AG10803 (cell line): ENCODE measurements around the gene LY9.
"Not testable (repeated sequence)": the region's sequence is repeated elsewhere in the genome, so short reads cannot be mapped to it uniquely, and the experiment has no call there.

Source experiments
- DNase-seq: peaks from one replicate; pipeline ENCODE4 v3.0.0; 2010; ENCODE audit warnings: low read depth
- H3K4me3 ChIP-seq: 2 replicates; pipeline ENCODE4 v1.5.1; 2011; ENCODE audit warnings: mild to moderate bottlenecking, low read length, control low read depth
- TF ChIP-seq, protein P1 (sequence below): conservative IDR thresholded peaks from 2 replicates; pipeline ENCODE4 v1.5.1; 2011; ENCODE audit warnings: mild to moderate bottlenecking, low read length, control low read depth, inconsistent platforms

Gene LY9

DNA sequence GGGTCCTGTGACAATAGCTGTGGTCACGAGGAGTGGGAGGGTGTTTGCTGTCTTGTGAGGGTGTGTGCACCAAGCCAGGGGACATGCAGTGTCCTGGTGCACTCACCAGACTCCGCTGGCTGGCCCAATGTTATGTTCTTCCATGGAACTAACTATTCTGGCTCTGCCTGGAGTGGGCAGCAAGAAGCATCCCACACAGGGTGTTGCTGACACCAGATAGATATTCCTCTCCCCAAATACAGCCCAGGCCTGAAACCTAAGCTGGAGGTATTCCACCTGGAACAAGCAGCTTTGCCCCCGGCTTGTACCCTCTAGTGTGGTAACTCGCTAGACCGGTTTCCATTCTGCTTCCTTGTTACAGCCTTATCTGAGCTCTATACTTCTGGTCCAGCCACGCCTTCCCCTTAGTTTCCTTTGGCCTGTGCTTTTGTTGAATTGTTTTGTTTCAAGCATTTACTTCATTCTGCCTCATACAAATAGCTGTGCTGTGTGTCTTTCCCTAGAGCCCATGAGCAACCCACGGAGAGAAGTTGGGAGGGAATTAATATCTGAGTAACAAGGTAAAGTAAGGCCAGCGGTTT lies 14.7 kb upstream of the LY9 start:
- TF ChIP-seq, protein P1, sequence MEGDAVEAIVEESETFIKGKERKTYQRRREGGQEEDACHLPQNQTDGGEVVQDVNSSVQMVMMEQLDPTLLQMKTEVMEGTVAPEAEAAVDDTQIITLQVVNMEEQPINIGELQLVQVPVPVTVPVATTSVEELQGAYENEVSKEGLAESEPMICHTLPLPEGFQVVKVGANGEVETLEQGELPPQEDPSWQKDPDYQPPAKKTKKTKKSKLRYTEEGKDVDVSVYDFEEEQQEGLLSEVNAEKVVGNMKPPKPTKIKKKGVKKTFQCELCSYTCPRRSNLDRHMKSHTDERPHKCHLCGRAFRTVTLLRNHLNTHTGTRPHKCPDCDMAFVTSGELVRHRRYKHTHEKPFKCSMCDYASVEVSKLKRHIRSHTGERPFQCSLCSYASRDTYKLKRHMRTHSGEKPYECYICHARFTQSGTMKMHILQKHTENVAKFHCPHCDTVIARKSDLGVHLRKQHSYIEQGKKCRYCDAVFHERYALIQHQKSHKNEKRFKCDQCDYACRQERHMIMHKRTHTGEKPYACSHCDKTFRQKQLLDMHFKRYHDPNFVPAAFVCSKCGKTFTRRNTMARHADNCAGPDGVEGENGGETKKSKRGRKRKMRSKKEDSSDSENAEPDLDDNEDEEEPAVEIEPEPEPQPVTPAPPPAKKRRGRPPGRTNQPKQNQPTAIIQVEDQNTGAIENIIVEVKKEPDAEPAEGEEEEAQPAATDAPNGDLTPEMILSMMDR = no peak
- DNase-seq = no peak
- H3K4me3 ChIP-seq = no peak overlapping the region

DNA sequence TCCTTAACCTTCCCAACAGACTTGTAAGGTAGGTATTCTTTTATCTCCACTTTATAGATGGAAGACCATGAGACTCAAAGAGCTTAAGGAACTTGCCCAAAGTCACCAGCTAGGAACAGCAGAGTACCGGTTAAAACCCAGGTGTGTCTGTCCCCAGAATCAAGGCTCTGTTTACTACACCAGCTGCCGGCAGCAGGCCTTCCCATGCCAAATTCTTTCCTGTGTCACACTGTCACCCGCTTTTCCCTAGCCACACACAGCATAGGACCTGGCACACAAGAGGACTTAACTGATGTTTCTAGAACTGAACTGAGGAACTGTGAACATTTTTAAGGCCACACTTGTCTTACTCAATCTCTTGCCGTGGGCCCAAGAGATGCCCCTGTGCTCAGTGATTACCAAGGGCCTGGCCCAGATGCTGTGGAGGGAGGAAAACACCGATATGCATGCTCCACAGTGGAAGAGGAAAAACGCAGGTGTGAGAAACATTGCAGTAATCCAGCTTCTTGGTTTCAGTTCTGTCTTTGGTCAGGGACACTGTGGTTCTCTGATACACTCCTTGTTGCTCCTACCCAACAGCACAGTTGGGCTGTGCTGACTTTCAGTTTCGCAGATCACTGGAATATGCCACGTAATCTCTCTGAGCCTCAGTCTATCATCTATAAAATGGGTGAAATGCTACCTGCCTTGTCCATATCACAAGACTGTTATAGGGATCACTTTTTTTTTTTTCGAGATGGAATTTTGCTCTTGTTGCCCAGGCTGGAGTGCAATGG lies 13.9 kb upstream of the LY9 start:
- no peak for DNase-seq
- TF ChIP-seq, protein P1 = no peak
- H3K4me3 ChIP-seq = no peak overlapping the region

DNA sequence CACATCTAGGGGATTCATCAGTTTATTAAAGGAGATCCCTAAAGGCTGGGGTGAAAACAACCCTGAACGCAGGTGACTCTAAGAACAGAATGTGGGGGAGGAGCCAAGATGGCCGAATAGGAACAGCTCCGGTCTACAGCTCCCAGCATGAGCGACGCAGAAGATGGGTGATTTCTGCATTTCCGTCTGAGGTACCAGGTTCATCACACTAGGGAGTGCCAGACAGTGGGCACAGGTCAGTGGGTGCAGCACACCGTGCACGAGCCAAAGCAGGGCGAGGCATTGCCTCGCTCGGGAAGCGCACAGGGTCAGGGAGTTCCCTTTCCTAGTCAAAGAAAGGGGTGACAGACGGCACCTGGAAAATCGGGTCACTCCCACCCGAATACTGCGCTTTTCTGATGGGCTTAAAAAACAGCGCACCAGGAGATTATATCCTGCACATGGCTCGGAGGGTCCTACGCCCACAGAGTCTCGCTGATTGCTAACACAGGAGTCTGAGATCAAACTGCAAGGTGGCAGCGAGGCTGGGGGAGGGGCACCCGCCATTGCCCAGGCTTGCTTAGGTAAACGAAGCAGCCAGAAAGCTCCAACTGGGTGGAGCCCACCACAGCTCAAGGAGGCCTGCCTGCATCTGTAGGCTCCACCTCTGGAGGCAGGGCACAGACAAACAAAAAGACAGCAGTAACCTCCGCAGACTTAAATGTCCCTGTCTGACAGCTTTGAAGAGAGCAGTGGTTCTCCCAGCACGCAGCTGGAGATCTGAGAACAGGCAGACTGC lies 12.8 kb upstream of the LY9 start:
- not testable (repeated sequence) for DNase-seq, H3K4me3 ChIP-seq

DNA sequence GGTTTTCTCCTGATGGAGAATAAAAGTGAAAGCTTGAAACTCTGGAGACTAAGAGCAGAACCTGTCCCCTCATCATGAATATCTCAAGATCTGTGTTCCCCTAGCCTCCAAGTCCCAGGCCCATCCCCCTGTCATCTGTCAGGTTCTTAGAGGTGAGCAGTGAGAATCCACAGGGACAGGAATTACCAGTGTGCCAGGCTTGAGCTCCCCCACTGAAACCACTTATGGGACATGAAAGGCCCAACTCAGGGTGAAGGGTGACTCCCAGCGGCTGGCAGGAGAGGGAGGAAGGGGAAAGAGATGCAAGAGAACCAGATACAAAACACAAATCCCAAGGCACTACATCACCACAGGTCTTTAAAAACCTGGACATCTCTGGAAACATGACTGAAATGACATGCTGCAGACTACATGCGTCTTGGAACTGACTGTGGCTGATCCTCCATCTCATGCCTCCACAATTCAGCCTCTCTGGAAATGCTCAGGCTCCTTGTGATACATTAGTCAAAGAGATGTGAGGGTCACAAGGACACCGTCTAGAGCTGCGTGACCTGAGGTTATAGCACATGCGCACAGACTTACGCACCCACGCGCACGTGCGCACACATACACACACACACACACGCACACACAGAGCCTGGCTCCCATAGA lies 6.8 kb upstream of the LY9 start:
- no peak overlapping the region for H3K4me3 ChIP-seq
- no peak for DNase-seq
- TF ChIP-seq, protein P1 = no peak

DNA sequence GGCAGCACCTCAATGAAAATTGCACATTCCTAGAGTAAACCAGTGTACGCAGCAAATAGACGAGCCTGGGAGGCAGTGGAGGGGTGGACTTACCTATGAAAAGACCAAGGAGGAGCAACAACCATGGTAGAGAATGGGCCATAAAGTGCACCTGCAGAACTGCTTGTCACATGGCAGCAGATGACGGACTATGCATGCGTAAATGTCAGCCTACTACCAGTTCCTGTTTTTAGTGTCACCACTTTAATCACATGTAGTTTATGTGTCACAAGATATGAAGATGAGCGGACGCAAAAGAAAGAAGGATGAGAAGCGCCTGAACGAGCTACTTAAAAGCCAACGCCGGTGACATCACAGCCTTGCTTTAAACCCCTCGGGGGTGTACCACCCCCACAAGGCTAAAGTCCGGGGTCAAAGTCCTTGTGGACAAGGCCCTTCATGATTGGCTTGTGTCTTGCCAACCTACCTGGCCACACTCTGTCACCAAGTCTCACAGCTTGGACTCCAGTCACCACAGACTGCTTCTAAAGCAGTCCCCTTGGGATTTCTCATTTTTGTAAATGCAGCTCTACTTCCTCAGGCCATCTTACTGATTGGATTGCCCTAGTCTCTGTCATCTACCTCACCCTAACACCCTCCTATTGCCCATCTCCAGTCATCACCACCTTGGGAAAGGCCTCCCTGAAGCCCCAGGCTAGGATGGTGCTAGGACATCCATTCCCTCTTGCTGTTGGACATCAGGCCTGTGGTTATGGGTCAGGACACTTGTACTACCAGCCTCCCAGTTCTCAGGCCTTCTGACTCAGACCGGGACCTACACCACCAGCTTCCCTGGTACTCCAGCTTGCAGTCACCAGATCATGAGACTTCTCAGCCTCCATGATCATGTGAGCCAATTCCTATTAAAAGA lies 6.0 kb upstream of the LY9 start:
- TF ChIP-seq, protein P1 = no peak
- no peak for DNase-seq
- no peak overlapping the region for H3K4me3 ChIP-seq

DNA sequence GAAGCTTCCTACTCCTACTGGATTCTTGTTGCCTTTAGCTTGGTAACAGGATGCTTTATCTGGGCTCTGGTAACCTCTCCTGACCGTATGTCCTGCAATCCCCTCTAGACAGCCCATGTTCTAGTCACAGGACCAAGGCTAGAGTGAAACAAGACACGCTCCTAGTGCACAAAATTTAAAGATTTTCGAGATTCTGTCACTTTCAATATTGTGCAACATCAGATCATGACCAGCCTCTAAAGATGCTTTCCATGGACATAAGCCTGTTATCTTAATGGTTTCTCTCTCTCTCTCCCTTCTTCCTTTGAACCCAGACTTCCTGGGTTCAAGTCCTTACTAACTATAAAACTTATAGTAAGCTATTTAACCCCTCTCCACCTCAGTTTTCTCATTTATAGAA lies 1.6 kb upstream of the LY9 start:
- no peak overlapping the region for H3K4me3 ChIP-seq
- no peak for DNase-seq
- TF ChIP-seq, protein P1 = no peak

DNA sequence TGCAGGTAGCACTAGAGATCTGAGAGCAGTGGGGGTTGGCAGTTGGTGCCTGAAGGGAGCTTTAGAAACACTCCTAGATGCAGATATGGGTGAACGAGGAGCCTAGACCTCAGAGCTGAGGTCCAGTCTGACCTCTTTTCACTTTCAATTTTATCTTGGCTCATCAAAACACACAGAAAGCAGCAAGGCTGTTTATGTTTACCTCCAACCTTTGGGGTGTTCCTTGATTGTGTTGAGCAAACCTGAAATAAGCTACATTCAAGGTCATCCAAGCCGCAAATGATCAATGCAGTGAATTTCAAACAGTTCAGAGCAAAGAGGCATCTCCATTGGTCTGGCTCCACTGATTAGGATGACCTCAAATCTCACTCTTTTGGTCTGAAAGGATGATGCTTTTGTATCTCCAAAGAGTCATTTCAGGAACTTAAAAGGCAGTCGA lies 1.3 kb downstream of the LY9 start:
- H3K4me3 ChIP-seq = no peak overlapping the region
- no peak for DNase-seq
- TF ChIP-seq, protein P1 = no peak
